ENCODE results near the gene AKT3. TPM values are rescaled to one million over a fixed set of nuclear protein-coding genes. Genes with fewer than 3 reads are reported as not detected.

AKT3 gene
- total RNA-seq, 2 experiments from 2014 or later: 31.7 to 34.6 TPM

DNA sequence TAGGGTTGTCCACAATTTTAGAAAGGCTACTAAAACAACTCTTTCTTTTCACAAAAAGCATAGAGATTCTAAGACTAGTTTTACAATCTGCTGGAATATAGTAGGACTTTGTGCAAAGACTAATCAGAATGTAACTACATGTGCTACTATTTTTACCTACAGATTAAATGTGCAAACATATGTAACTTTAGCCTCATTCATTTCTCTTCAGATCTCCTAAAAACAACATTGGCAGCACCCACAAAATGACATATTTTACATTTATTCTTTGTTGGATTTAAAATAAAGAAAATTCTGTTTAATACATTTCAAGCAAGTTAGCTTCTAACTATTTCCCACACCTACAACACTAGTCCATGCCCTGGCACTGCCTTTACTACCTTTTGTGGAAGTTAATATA, 292.2 kb downstream of the AKT3 start:
- ChIA-PET CTCF (interaction anchor here (0.9 kb wide), 1 partner anchor 13 kb away, joined by 3 read pairs; no protein-coding TSS in a partner anchor), POLR2A (no interaction called here)
- DNase-seq: no peak
- Mint-ChIP-seq H3K4me1 (ENCODE audit: low read depth) (no peaks in the 10 kb centered on the region), H3K27ac (no peak overlapping the region), H3K9me3 (peaks cover 6% of the 10 kb centered on the region), H3K4me3 (no peak overlapping the region), H3K27me3 (no peaks in the 10 kb centered on the region), H3K36me3 (ENCODE audit: low read depth) (peaks cover 18% of the 10 kb centered on the region)
- intact Hi-C loops (cut with micrococcal nuclease): no loop called here
- no peak for ATAC-seq
- TF ChIP-seq, protein P1, sequence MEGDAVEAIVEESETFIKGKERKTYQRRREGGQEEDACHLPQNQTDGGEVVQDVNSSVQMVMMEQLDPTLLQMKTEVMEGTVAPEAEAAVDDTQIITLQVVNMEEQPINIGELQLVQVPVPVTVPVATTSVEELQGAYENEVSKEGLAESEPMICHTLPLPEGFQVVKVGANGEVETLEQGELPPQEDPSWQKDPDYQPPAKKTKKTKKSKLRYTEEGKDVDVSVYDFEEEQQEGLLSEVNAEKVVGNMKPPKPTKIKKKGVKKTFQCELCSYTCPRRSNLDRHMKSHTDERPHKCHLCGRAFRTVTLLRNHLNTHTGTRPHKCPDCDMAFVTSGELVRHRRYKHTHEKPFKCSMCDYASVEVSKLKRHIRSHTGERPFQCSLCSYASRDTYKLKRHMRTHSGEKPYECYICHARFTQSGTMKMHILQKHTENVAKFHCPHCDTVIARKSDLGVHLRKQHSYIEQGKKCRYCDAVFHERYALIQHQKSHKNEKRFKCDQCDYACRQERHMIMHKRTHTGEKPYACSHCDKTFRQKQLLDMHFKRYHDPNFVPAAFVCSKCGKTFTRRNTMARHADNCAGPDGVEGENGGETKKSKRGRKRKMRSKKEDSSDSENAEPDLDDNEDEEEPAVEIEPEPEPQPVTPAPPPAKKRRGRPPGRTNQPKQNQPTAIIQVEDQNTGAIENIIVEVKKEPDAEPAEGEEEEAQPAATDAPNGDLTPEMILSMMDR (IDR thresholded peaks at IDR 0.05): no peak

DNA sequence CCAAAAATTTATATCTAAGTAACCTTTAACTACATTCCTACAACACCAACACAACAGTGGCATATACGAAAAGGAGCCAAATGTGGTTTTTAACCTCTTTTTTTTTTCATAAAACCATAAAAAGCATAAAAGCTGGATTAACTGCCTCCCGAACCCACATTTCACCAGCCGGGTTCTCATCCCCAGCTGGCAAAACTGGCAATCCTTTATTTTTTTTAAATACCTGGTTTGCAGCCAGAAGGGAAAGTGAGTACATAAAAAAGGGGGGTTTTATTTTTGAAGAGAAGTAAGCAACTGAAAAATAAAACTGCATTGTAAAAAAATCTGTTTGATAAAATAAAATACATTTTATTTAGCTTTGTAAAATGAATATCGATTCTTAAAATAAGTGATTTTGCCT, 295.4 kb downstream of the AKT3 start:
- ChIA-PET POLR2A (no interaction called here), CTCF (no interaction called here)
- no peaks in the 10 kb centered on the region for H3K9me3 Mint-ChIP-seq
- DNase-seq (no peak), ATAC-seq (no peak)
- peaks cover 16% of the 10 kb centered on the region for H3K36me3 Mint-ChIP-seq (ENCODE audit: low read depth)
- no peak overlapping the region for H3K4me3 Mint-ChIP-seq
- TF ChIP-seq, protein P1 (IDR thresholded peaks at IDR 0.05): no peak
- no peaks in the 10 kb centered on the region for H3K27me3 Mint-ChIP-seq
- intact Hi-C loops (cut with micrococcal nuclease): no loop called here
- no peaks in the 10 kb centered on the region for H3K4me1 Mint-ChIP-seq (ENCODE audit: low read depth)
- no peak overlapping the region for H3K27ac Mint-ChIP-seq

DNA sequence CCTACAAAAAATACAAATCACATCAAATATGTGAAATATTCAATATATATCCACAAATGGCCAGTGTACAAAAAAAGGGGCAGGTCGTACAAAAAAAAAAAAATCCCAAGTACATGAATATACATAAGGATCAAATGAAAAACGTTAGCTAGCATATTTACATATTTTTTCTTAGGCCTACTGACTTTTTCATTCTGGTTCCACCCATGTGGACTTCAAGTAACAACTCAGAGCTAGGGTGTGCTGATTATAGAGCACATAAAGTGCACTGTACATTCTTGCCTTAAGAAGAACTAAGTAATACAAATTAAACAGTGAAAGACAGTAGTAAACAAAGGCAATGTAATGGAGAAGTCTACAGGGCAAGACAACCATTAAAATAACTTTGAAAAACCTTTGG, 297.0 kb downstream of the AKT3 start:
- Mint-ChIP-seq H3K4me3 (no peak overlapping the region), H3K9me3 (no peaks in the 10 kb centered on the region), H3K27me3 (no peaks in the 10 kb centered on the region), H3K27ac (no peak overlapping the region), H3K36me3 (ENCODE audit: low read depth) (peaks cover 20% of the 10 kb centered on the region), H3K4me1 (ENCODE audit: low read depth) (no peaks in the 10 kb centered on the region)
- intact Hi-C loops (cut with micrococcal nuclease): no loop called here
- ChIA-PET CTCF (interaction anchor here (1.1 to 1.2 kb wide), 2 partner anchors 10 to 210 kb away, joined by 3 to 4 read pairs; no protein-coding TSS in a partner anchor), POLR2A (no interaction called here)
- no peak for ATAC-seq
- TF ChIP-seq, protein P1 (IDR thresholded peaks at IDR 0.05): no peak
- no peak for DNase-seq

DNA sequence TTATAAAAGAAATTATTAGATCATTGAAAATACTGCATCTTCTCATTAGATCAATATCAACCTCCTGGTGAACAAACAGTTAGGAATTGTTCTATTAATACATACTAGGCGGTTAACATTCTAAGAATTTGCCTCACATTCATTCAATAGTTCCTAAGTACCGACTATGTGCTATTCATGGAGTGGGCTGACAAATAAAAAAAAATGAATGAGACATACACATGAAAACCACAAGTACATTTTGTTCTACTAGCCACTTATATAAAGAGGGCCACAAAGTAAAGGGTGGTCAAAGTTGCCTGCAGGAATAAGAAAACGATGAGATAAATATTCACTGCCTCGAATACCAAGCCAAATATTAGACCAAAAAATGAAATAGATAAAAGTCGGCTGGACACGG, 299.8 kb downstream of the AKT3 start:
- CTCF ChIA-PET: no interaction called here

DNA sequence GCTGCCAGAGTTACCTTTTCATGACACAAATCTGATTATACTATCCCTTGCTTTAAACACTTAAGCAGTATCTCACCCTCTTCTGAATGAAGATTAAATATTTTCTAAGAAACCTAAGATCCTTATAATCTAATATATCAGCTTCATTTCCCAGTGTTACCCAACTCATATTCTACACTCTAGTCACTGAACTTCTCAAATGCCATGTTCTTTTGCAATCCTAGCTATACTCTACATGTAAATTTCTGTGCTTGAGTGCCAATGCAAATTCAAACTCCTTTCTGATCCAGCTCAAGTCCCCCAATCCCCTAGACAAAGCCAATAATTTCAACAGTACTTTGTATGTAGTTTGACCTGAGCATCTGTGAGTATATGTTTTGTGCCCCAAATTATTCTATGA, 300.3 kb downstream of the AKT3 start:
- H3K27ac Mint-ChIP-seq: no peak overlapping the region
- intact Hi-C loops (cut with micrococcal nuclease): no loop called here

More for the DNA sequence above, 299.8 kb downstream of the AKT3 start:
- POLR2A ChIA-PET: no interaction called here
- Mint-ChIP-seq H3K27ac (no peak overlapping the region), H3K4me3 (no peak overlapping the region), H3K4me1 (ENCODE audit: low read depth) (no peaks in the 10 kb centered on the region), H3K9me3 (no peaks in the 10 kb centered on the region), H3K27me3 (no peaks in the 10 kb centered on the region), H3K36me3 (ENCODE audit: low read depth) (peaks cover 21% of the 10 kb centered on the region)
- ATAC-seq (no peak), DNase-seq (no peak)
- TF ChIP-seq, protein P1 (IDR thresholded peaks at IDR 0.05): no peak
- intact Hi-C loops (cut with micrococcal nuclease): no loop called here

More for the DNA sequence above, 300.3 kb downstream of the AKT3 start:
- POLR2A ChIA-PET: no interaction called here
- CTCF ChIA-PET: interaction anchor here (0.9 kb wide), 1 partner anchor 502 kb away, joined by 3 read pairs; no protein-coding TSS in a partner anchor
- no peak for DNase-seq
- no peaks in the 10 kb centered on the region for H3K9me3 Mint-ChIP-seq
- peaks cover 21% of the 10 kb centered on the region for H3K36me3 Mint-ChIP-seq (ENCODE audit: low read depth)
- no peaks in the 10 kb centered on the region for H3K27me3 Mint-ChIP-seq
- ATAC-seq: no peak
- TF ChIP-seq, protein P1 (IDR thresholded peaks at IDR 0.05): no peak
- no peaks in the 10 kb centered on the region for H3K4me1 Mint-ChIP-seq (ENCODE audit: low read depth)
- H3K4me3 Mint-ChIP-seq: no peak overlapping the region
